ENCODE measurements around the gene PYGB.
A peak's percentile ranks its signal among the peaks of the same experiment; 100 is the strongest.

PYGB gene

DNA sequence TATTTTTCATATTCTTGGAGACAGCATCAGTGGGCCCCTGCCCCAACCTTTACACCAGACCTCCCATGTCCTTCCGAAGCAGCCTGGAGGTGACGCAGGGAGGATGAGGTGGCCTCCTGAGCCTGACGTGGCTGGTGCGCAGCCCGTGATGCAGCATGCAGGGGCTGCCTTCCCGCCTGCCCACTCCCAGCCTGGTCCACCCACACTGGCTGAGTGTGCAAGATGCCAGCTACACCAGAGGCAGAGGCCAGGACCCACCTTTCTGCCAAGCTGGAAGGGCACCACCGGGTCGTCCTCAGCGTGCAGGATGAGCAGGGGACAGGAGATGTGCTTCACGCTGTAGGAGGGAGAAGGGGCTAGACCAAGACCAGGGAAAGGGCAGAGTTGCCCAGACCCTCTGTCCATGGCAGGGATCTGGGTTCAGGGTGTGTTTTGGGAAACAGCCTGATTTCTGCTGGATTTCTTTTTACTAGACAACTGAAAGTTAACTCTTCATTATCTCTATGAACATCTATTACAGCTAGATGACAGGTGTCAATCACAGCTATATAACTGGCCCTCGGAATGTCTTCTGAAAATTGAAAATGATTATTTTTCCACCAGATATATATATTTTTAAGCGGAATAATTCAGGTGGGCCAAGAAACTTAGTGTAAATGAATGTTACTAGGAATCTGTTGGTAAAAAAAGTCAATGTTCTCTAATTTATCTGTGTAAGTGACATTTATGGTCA, 55.6 kb downstream of the PYGB start:
- in situ Hi-C loops (cut with HindIII; ENCODE audit: low sequenced_read_pairs): no loop called here
- no peak overlapping the region for H3K4me3 ChIP-seq (ENCODE audit: low read depth, low read length)
- no peak for DNase-seq (ENCODE audit: low read depth, low spot score)
- TF ChIP-seq, protein P1, sequence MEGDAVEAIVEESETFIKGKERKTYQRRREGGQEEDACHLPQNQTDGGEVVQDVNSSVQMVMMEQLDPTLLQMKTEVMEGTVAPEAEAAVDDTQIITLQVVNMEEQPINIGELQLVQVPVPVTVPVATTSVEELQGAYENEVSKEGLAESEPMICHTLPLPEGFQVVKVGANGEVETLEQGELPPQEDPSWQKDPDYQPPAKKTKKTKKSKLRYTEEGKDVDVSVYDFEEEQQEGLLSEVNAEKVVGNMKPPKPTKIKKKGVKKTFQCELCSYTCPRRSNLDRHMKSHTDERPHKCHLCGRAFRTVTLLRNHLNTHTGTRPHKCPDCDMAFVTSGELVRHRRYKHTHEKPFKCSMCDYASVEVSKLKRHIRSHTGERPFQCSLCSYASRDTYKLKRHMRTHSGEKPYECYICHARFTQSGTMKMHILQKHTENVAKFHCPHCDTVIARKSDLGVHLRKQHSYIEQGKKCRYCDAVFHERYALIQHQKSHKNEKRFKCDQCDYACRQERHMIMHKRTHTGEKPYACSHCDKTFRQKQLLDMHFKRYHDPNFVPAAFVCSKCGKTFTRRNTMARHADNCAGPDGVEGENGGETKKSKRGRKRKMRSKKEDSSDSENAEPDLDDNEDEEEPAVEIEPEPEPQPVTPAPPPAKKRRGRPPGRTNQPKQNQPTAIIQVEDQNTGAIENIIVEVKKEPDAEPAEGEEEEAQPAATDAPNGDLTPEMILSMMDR (IDR thresholded peaks at IDR 0.05; ENCODE audit: low read depth, low read length): no peak

DNA sequence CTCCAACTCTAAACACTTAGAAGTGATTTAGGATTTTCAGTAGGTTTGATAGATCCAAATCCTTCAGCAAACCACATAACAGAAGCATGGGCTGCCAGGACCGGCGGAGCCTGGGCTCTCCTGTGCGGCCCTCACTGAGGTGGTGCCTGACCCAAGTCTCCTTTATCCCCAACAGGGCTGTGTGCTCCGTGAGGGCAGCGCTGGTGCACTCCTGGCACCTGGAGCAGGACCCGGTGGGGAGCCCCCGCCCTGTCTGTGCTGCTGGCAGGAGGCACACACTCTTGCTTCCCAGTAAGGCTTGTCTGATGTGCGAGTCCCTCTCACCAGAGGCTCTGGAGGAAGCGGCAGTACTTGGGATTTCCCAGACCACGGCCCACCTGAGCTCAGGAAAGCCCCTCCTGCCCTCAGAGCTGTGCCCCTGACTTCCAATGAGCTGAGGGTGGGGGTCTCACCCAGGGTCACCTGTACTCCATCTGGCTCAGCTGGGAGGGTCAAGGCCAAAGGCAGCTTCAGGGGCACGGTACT, 56.2 kb downstream of the PYGB start:
- no peak overlapping the region for H3K4me3 ChIP-seq (ENCODE audit: low read depth, low read length)
- in situ Hi-C loops (cut with HindIII; ENCODE audit: low sequenced_read_pairs): no loop called here
- TF ChIP-seq, protein P1 (IDR thresholded peaks at IDR 0.05; ENCODE audit: low read depth, low read length): no peak
- DNase-seq (ENCODE audit: low read depth, low spot score): no peak

DNA sequence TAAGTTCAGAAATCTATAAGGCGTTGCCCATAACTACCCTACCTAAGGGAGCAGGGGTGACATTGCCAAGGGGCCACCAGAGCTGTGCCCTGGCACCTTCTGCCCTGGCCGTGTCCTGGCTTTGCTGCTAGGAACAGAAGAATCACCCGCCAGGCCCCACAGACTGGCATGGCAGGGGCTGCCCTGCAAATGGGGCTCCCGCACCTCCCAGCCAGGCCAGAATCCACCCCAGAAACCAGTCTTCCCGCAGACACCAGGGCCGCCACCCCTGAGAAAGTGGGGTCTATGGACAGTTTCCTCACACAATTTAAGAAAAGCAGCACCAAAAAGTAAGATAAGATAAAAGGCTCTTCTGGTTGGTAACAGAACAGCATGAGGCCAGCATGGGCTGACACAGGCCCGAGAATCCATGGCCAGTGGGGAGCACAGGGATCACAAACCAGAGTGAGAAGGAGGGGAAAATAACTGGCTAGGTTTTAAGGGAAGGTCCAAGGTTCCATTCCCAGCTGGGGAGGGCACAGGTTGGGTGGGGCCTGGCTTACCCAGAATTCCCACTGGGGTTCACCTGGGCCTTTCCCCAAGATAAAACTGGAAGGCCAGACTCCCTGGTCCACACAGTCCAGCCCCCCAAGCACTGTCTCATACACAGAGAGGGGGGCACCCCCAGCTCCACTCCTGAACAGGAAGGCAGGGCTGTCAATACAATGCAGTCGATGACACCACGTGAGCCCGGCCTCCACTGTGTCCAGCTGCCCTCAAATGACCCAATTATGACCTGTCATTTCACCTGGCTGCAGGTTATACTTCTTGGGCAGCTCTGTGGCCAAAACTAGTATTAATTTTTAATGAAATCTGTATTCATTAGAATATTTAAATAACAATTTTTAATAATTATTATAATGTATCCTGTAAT, 59.4 kb downstream of the PYGB start:
- TF ChIP-seq, protein P1 (IDR thresholded peaks at IDR 0.05; ENCODE audit: low read depth, low read length): no peak
- in situ Hi-C loops (cut with HindIII; ENCODE audit: low sequenced_read_pairs): no loop called here

DNA sequence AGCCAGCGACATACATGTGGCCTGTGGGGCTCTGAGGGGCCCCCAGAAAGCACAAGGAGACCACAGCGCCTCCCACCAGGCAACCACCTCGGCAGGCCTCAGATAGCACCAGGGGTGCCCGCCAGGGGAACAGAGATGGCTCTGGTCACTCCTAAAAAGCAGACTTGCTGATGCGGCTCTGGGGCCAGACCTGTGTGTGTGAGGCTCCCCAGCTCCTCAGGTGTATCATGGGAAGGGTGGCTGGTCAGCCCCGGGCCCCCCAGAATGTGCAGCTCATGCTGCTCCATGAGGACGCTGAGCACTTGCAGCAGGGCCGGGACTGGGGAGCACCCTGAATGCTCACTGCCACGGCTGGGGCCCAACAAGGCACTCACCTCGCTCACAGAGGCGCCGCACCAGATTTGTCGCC, 60.2 kb downstream of the PYGB start:
- TF ChIP-seq, protein P1 (IDR thresholded peaks at IDR 0.05; ENCODE audit: low read depth, low read length): no peak
- in situ Hi-C loops (cut with HindIII; ENCODE audit: low sequenced_read_pairs): no loop called here
- H3K4me3 ChIP-seq (ENCODE audit: low read depth, low read length): no peak overlapping the region
- no peak for DNase-seq (ENCODE audit: low read depth, low spot score)

More for the DNA sequence above, 59.4 kb downstream of the PYGB start:
- DNase-seq (ENCODE audit: low read depth, low spot score): no peak
- no peak overlapping the region for H3K4me3 ChIP-seq (ENCODE audit: low read depth, low read length)

DNA sequence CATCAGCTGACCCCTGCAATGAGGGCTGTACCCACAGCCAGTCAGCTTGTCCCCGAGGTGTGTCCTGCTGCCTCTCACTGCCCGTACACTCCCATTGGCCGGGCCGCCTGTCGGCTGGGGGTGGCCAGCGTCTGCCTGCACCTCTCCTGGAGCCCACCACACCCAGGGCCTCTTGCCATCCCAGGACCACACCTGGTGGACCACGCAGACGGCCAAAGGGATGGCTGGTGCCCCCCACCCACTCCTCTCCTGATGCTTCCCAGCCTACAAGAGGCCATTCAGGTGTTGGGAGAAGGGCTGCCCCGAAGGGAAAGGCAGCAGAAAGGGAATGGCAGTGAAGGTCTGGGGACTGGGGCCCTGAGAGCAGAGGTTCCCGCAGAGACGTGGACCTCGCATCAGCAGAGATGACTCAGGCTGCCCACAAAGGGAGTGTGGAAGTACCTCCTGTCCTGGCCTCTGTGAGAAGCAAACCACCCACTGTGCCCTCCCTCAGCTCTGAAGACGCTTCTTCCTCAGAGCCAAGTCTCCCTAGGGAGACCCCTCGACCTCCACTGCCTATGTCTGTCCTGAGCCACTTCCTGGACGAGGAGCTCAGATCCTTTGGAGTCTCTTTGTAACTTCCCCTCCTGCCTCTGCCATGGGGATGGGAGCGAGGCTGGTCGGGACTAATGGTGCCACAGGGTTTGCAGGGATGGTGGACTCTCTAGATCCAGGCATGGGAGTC, 60.9 kb downstream of the PYGB start:
- H3K4me3 ChIP-seq (ENCODE audit: low read depth, low read length): no peak overlapping the region
- in situ Hi-C loops (cut with HindIII; ENCODE audit: low sequenced_read_pairs): no loop called here
- TF ChIP-seq, protein P1 (IDR thresholded peaks at IDR 0.05; ENCODE audit: low read depth, low read length): no peak
- DNase-seq (ENCODE audit: low read depth, low spot score): peak; percentile 88

All from astrocyte of the spinal cord (primary cell).